Measurements from ENCODE around the gene DCAF7.

Gene DCAF7

GRCh38 chr17:63519972-63520882, 30.1 kb upstream of the DCAF7 start:
- no peak for DNase-seq (ENCODE audit: low read depth, low spot score)
- Histone ChIP-seq H3K27ac (no peak overlapping the region), H3K9ac (ENCODE audit: insufficient read length) (no peak overlapping the region), H3K36me3 (ENCODE audit: insufficient read depth, low read length) (no peaks in the 10 kb centered on the region), H3K9me3 (ENCODE audit: low read depth, low read length) (no peaks in the 10 kb centered on the region), H3K4me3 (no peak overlapping the region)
- TF ChIP-seq POLR2AphosphoS5 (IDR thresholded peaks at IDR 0.05; ENCODE audit: borderline replicate concordance, low read depth, low read length) (no peak), EZH2 (IDR thresholded peaks at IDR 0.05) (no peak), FOXP2 (optimal IDR thresholded peaks at IDR 0.05; ENCODE audit: control extremely low read depth, extremely low read length, insufficient read depth) (no peak)

- H3K9me3 ChIP-seq (ENCODE audit: low read depth, low read length), result no peaks in the 10 kb centered on the region
- H3K4me3 ChIP-seq, result no peak within 1 kb of the TSS
- no peak for DNase-seq (ENCODE audit: low read depth, low spot score)
- TF ChIP-seq EZH2 (IDR thresholded peaks at IDR 0.05), result no peak
- no peak for TF ChIP-seq POLR2AphosphoS5 (IDR thresholded peaks at IDR 0.05; ENCODE audit: borderline replicate concordance, low read depth, low read length)
- TF ChIP-seq FOXP2 (optimal IDR thresholded peaks at IDR 0.05; ENCODE audit: control extremely low read depth, extremely low read length, insufficient read depth), result no peak
- H3K36me3 ChIP-seq (ENCODE audit: insufficient read depth, low read length), result no peaks in the 10 kb centered on the region
- no peak within 1 kb of the TSS for H3K27ac ChIP-seq
- no peak within 1 kb of the TSS for H3K9ac ChIP-seq (ENCODE audit: insufficient read length)
Measured at GRCh38 chr17:63523253-63523855, 26.9 kb upstream of the DCAF7 start, which contains the start of gene KCNH6. TSS of gene KCNH6 (plus strand) at chr17:63523358. CDS start at chr17:63523414, 56 bp downstream.

GRCh38 chr17:63524051-63524450, 26.2 kb upstream of the DCAF7 start:
- H3K9ac ChIP-seq (ENCODE audit: insufficient read length), result no peak overlapping the region
- H3K4me3 ChIP-seq, result no peak overlapping the region
- H3K9me3 ChIP-seq (ENCODE audit: low read depth, low read length), result no peaks in the 10 kb centered on the region
- H3K27ac ChIP-seq, result no peak overlapping the region
- TF ChIP-seq FOXP2 (optimal IDR thresholded peaks at IDR 0.05; ENCODE audit: control extremely low read depth, extremely low read length, insufficient read depth) (no peak), EZH2 (IDR thresholded peaks at IDR 0.05) (no peak), POLR2AphosphoS5 (IDR thresholded peaks at IDR 0.05; ENCODE audit: borderline replicate concordance, low read depth, low read length) (no peak)
- no peaks in the 10 kb centered on the region for H3K36me3 ChIP-seq (ENCODE audit: insufficient read depth, low read length)
- DNase-seq (ENCODE audit: low read depth, low spot score), result no peak

- no peak overlapping the region for H3K9ac ChIP-seq (ENCODE audit: insufficient read length)
- DNase-seq (ENCODE audit: low read depth, low spot score), result no peak
- TF ChIP-seq EZH2 (IDR thresholded peaks at IDR 0.05), result no peak
- no peak for TF ChIP-seq POLR2AphosphoS5 (IDR thresholded peaks at IDR 0.05; ENCODE audit: borderline replicate concordance, low read depth, low read length)
- no peak for TF ChIP-seq FOXP2 (optimal IDR thresholded peaks at IDR 0.05; ENCODE audit: control extremely low read depth, extremely low read length, insufficient read depth)
- no peak overlapping the region for H3K27ac ChIP-seq
- H3K9me3 ChIP-seq (ENCODE audit: low read depth, low read length), result no peaks in the 10 kb centered on the region
- no peaks in the 10 kb centered on the region for H3K36me3 ChIP-seq (ENCODE audit: insufficient read depth, low read length)
- H3K4me3 ChIP-seq, result no peak overlapping the region
Measured at GRCh38 chr17:63525190-63525946, 24.9 kb upstream of the DCAF7 start.

- Histone ChIP-seq H3K27ac (no peak overlapping the region), H3K4me3 (no peak overlapping the region), H3K9ac (ENCODE audit: insufficient read length) (no peak overlapping the region), H3K9me3 (ENCODE audit: low read depth, low read length) (no peaks in the 10 kb centered on the region), H3K36me3 (ENCODE audit: insufficient read depth, low read length) (no peaks in the 10 kb centered on the region)
- no peak for TF ChIP-seq FOXP2 (optimal IDR thresholded peaks at IDR 0.05; ENCODE audit: control extremely low read depth, extremely low read length, insufficient read depth)
- TF ChIP-seq EZH2 (IDR thresholded peaks at IDR 0.05), result no peak
- TF ChIP-seq POLR2AphosphoS5 (IDR thresholded peaks at IDR 0.05; ENCODE audit: borderline replicate concordance, low read depth, low read length), result no peak
- DNase-seq (ENCODE audit: low read depth, low spot score), result no peak
Measured at GRCh38 chr17:63526861-63527260, 23.4 kb upstream of the DCAF7 start.

- DNase-seq (ENCODE audit: low read depth, low spot score), result no peak
- Histone ChIP-seq H3K4me3 (no peak overlapping the region), H3K36me3 (ENCODE audit: insufficient read depth, low read length) (no peaks in the 10 kb centered on the region), H3K9ac (ENCODE audit: insufficient read length) (no peak overlapping the region), H3K9me3 (ENCODE audit: low read depth, low read length) (no peaks in the 10 kb centered on the region), H3K27ac (no peak overlapping the region)
- TF ChIP-seq EZH2 (IDR thresholded peaks at IDR 0.05) (no peak), POLR2AphosphoS5 (IDR thresholded peaks at IDR 0.05; ENCODE audit: borderline replicate concordance, low read depth, low read length) (no peak), FOXP2 (optimal IDR thresholded peaks at IDR 0.05; ENCODE audit: control extremely low read depth, extremely low read length, insufficient read depth) (no peak)
Measured at GRCh38 chr17:63528183-63528582, 22.1 kb upstream of the DCAF7 start.

GRCh38 chr17:63529711-63530556, 20.3 kb upstream of the DCAF7 start:
- Histone ChIP-seq H3K27ac (no peak overlapping the region), H3K9ac (ENCODE audit: insufficient read length) (no peak overlapping the region), H3K9me3 (ENCODE audit: low read depth, low read length) (no peaks in the 10 kb centered on the region), H3K4me3 (no peak overlapping the region), H3K36me3 (ENCODE audit: insufficient read depth, low read length) (no peaks in the 10 kb centered on the region)
- TF ChIP-seq FOXP2 (optimal IDR thresholded peaks at IDR 0.05; ENCODE audit: control extremely low read depth, extremely low read length, insufficient read depth) (no peak), POLR2AphosphoS5 (IDR thresholded peaks at IDR 0.05; ENCODE audit: borderline replicate concordance, low read depth, low read length) (no peak), EZH2 (IDR thresholded peaks at IDR 0.05) (no peak)
- DNase-seq (ENCODE audit: low read depth, low spot score), result no peak

Data from SK-N-MC (cell line).